Fibroblast of villous mesenchyme (primary cell): ENCODE data around the gene MRTO4. TPM values are rescaled to one million over a fixed set of nuclear protein-coding genes. Genes with fewer than 3 reads are reported as not detected.

Experiments used
- DNase-seq: peaks from one replicate; pipeline ENCODE4 v3.0.0-alpha.2; 2010; ENCODE audit warnings: low read depth
- H3K4me3 ChIP-seq: 2 replicates; pipeline ENCODE4 v1.5.1; 2011; ENCODE audit warnings: low read depth, mild to moderate bottlenecking, low read length
- CTCF ChIP-seq: IDR thresholded peaks from 2 replicates; pipeline ENCODE4 v1.5.1; 2012; ENCODE audit warnings: low read depth, mild to moderate bottlenecking, low read length; ENCODE audit not compliant: insufficient read depth
- small RNA-seq: library from RNA; depleted of rRNA; stranded (forward); fragments of <200 nt; gene quantifications from one replicate; pipeline ENCODE3, GENCODE V24; 2012
- total RNA-seq: library from RNA; depleted of rRNA; stranded (reverse); fragments of >200 nt; gene quantifications from 2 replicates; pipeline ENCODE4 v1.2.3, GENCODE V29; 2012

Gene MRTO4
- total RNA-seq, 1 donor: 26.3 TPM

DNA sequence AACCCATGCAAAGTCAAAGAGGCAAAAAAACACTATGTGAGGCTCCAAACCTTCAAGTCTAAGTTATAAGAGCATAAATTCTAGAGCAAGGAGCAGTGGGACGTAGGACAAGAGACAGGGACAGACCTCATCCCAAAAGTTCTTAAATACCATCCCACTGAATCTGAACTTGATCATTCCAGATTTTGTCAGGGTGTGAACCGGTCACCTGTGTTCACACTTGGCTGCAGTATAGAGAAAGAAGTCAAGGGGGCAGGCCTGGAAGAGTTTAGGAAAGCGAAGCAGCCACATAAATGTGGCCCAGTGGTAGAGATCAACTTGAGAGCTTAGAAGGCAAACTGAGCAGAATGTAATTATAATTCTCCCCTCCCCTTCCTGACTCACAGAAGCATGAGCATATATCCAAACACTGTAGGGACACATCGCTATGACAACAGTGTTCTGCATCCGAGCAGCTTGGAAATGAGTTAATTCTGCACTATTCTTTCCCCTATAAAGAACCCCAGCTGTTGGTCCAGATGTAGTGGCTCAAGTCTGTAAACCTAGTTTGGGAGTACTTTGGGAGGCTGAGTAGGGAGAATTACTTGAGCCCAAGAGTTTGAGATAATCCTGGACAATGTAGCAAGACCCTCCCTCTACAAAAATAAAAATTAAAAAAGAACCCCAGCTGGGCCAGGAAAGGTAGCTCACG is 57.7 kb downstream of the MRTO4 start:
- TF ChIP-seq CTCF: no peak
- peak; percentile 28 for DNase-seq
- no peak overlapping the region for H3K4me3 ChIP-seq

Small RNA genes within 50 kb of the gene (small RNA-seq; reads per million reads assigned to genes)
- not detected for gene RNU6-1099P

Other genes with a start within 250 kb of the MRTO4 start
- gene UBR4, start 41.5 kb upstream of the MRTO4 start, total RNA-seq: 193 and 210 TPM in 2 replicates
- gene EMC1, start 281 bp upstream of the MRTO4 start, total RNA-seq: 65.7 and 90.2 TPM in 2 replicates
- 0.43 and 1.3 TPM in 2 replicates for gene AKR7A3, start 37.0 kb downstream of the MRTO4 start, total RNA-seq
- gene AKR7A2, start 60.3 kb downstream of the MRTO4 start, total RNA-seq: 55.3 and 57.3 TPM in 2 replicates
- gene SLC66A1, start 60.5 kb downstream of the MRTO4 start, total RNA-seq: 18.6 and 28.3 TPM in 2 replicates
- 173 and 183 TPM in 2 replicates for gene CAPZB, start 233.7 kb downstream of the MRTO4 start, total RNA-seq